ENCODE data around the gene ITK.
"Not testable (repeated sequence)": the region's sequence is repeated elsewhere in the genome, so short reads cannot be mapped to it uniquely, and the experiment has no call there.

The ITK gene

GRCh38 chr5:157213527-157214243 lies 33.0 kb downstream of the ITK start:
- DNase-seq, result no peak

GRCh38 chr5:157214415-157214814 lies 33.8 kb downstream of the ITK start:
- no peak for DNase-seq

- DNase-seq, result no peak
Observed at GRCh38 chr5:157214861-157215513, 34.3 kb downstream of the ITK start.

GRCh38 chr5:157215514-157216167 lies 35.0 kb downstream of the ITK start:
- DNase-seq, result no peak

GRCh38 chr5:157216391-157217142 lies 35.9 kb downstream of the ITK start:
- no peak for DNase-seq

- no peak for DNase-seq
Observed at GRCh38 chr5:157217289-157218024, 36.8 kb downstream of the ITK start.

GRCh38 chr5:157219491-157220271 lies 39.0 kb downstream of the ITK start:
- no peak for DNase-seq

GRCh38 chr5:157221959-157222358 lies 41.3 kb downstream of the ITK start:
- no peak for DNase-seq

- no peak for DNase-seq
Observed at GRCh38 chr5:157222506-157223230, 42.0 kb downstream of the ITK start.

GRCh38 chr5:157225469-157226422 lies 45.1 kb downstream of the ITK start:
- no peak for DNase-seq

- DNase-seq, result no peak
Observed at GRCh38 chr5:157230610-157231009, 50.0 kb downstream of the ITK start.

GRCh38 chr5:157232706-157233105 lies 52.1 kb downstream of the ITK start:
- no peak for DNase-seq

- no peak for DNase-seq
Observed at GRCh38 chr5:157233515-157233914, 52.9 kb downstream of the ITK start.

- DNase-seq, result no peak
Observed at GRCh38 chr5:157236423-157236822, 55.8 kb downstream of the ITK start.

GRCh38 chr5:157241483-157241882 lies 60.8 kb downstream of the ITK start:
- DNase-seq, result no peak

- DNase-seq, result not testable (repeated sequence)
Observed at GRCh38 chr5:157244704-157245103, 64.1 kb downstream of the ITK start.

GRCh38 chr5:157245476-157245875 lies 64.8 kb downstream of the ITK start:
- no peak for DNase-seq

- DNase-seq, result no peak
Observed at GRCh38 chr5:157245886-157246285, 65.2 kb downstream of the ITK start.

- no peak for DNase-seq
Observed at GRCh38 chr5:157247267-157247666, 66.6 kb downstream of the ITK start.
